HG02610 (cell line): Measurements from ENCODE around the gene WDFY2.
A peak's percentile ranks its signal among the peaks of the same experiment; 100 is the strongest.

Experiments used
- ATAC-seq: cut with Tn5 transposase; IDR thresholded peaks from one replicate; pipeline ENCODE4 v1.9.1; 2021; ENCODE audit warnings: mild to moderate bottlenecking, moderate library complexity; ENCODE audit not compliant: unreplicated experiment

The WDFY2 gene

GRCh38 chr13:51785712-51786424, 201.6 kb downstream of the WDFY2 start:
- ATAC-seq: no peak

DNA sequence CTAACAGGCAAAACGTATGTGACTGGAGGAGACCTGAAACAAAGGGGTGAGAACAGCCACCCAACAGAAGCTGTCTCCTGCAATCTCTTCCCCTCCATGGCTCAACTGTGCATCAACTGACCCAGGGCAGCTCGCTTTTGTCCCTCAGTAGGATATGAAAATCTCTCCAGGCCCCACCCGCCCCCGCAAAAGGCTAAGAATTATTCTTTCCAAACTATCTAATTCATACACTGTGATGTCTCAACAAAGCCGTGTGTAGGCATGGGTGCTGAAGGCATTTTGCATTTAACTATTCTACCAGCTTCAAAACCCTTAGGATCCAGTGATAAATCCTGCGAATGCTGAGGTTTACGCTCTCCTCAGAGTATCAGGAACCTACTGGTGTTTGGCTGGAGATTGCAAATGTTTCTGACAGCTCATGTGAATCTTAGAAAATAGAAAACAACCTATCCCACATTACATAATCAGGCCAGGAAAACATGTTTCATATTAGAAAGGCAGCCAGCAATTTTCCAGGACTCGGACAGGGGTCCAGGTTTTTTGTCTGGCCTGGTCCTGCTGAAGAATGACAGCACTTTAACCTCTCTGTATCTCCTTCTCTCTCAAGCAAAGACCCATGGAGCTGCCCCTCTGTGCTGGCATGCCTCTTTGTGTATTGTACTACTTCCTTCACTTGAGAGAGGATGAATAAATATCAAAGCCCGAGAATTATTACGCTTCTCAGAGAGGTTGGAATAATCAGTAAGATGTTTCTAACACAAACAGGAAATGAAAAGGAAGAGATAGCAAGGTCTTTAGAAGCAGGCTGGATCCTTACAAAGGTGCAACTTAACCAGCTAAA, 202.4 kb downstream of the WDFY2 start:
- ATAC-seq: no peak

- peak; percentile 78 for ATAC-seq
These were observed 209.5 kb downstream of the WDFY2 start for GRCh38 chr13:51793570-51794271.

- no peak for ATAC-seq
These were observed 210.7 kb downstream of the WDFY2 start for GRCh38 chr13:51794964-51795363.

- no peak for ATAC-seq
These were observed 211.2 kb downstream of the WDFY2 start for GRCh38 chr13:51795419-51795818.

GRCh38 chr13:51796546-51796945, 212.3 kb downstream of the WDFY2 start:
- no peak for ATAC-seq

DNA sequence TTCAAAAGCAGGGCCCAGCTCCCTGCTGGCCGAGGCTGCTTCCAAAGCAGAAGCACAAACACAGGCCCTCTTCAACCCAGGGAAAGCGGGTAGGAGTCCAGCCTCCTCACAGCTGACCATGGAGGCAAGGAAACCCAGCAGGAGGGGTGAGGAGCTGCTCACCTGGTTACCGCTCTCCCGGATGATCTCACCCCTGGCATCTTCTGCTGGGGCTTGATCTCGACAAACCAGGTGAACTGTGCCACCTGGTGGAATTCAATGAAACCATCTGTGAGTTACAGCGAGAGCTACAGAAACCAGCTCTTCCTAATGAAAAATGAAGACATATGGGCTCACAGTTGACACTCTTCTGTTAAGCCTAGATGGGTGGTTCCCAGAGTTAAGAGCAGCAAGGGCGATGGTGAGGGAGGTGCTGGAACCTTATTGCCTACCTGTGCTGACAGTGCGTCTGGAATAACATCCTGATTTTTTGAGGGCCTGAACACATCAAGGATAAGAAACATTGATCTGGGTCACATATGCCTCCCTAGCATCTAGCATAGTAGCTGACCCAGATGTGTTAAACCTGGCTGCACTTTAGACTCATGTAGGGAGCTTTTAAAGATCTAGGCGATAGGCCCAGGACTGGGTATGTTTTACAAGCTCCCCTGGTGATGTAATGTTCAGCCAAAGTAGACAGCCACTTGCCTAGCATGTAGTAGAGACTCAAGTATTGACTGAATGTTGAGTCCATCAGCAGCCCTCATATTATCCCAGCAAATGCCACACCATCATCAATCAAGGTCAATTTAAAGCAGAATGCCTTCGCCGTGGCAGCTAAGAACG, 213.6 kb downstream of the WDFY2 start:
- no peak for ATAC-seq

DNA sequence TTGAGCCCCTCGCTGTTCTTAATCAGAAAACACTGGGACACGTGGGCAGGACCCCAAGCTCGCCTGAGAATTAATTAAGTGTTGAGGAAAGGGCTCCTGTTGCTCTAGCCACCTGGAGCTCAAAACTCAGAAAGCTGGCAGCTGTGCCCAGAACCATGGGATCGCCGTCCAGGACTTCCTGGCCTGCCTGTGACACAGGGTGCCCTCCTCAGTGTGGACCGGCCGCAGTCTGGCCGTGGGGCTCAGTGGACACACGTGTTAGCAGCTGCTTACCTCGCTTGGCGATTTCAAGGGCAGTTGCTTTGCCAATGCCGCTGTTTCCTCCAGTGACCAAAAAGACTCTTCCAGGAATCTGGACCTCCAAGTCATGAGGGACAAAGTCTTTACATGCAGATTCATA, 215.0 kb downstream of the WDFY2 start:
- ATAC-seq: no peak

GRCh38 chr13:51800486-51800885, 216.2 kb downstream of the WDFY2 start:
- ATAC-seq: no peak

DNA sequence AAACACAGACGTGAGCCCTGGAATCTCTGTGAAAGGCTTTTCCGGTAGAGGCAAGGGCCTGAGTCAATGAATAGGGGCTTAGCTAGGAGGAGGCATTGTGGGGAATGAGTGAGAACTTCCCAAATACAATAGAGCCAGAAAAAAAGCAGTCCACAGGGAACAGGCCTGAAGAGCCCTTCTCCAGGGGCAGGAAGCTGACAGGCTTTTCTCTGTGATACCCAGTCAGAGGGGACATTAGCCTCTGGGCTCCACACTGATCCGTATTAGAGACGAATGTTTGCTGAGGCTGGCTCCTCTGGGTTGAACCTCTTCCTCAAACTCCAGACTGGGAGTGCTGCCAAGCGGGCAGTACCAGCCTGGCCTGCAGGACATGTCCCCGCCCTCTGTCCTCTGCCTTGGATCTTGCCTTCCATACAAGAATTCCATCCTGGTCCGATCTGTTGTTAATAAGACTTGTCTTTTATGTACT, 217.4 kb downstream of the WDFY2 start:
- ATAC-seq: no peak

DNA sequence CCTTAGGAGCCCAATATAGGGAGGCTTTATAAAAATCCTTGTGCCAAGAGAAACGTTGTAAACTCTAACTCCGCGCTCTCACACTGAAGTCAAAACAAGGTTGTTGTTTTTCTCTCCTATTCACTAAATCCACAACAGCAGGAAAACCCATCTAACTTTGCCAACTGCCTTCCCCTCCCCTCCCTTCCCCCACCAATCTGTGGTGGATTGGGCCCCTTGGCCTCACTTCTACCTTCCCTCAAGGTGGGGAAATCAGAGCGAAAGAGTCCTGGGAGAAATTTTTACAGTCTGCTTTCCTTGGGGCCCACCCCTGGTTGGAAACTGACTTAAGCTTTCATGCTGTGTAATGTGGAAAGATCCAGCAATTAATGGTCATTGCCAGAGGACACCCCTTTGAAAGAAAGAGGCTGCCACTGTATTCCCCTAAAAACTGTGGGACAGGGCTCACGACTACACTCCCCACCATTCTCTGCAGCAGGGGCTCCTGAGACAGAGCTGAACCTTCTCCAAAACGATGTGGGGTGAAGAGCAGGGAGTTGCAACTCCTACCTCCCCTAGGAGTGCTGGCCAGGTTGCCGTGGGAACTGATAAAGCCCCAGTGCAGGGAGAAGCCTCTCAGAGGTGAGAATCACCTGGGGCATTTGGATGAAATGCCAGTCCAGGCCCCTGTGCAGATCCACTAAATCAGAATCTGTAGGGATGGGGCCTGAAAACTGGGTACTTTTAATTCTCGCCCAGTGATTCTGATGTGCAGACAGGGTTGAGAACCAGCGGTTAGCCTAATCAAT, 218.6 kb downstream of the WDFY2 start:
- ATAC-seq: no peak

DNA sequence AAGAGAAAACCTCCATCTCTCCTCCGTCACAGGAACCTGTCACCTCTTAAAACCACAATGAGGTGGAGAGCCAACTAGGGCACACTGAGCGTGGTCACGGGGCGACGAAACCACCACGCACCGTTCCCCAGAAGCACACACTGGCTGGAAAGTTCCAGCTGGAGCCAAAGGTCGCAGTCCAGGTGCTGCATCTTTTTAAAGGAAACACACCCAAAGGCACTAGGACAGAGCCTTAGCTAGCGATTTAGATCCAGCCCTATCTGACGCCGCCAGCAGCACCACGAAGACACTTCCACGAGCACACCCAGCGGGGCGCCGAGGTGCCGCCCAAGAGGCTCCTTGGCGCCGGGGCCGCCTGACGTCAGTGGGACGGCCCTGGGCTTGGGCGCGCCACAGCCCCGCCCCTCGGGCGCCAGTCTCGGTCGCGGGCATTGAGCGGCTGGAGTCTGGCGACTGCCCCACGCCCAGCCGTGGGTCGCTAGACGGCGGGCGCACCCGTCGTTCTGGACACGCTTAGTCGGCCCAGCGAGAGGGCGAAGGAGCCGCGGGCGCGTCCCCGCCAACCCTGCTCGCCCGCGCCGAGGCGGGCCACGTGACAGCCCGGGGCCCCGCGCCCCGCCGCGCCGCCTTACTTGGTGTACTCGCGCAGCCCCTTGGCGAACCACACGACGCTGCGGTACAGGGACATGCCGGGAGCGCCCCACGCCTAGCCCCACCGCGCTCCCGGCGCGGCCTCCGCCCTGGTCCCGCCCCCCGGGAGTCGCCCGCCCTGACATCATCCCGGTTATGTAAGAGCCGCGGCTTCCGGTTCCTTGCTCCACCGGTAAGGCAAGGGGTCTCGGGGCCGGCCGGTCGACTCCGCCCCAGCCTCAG, 219.4 kb downstream of the WDFY2 start, which contains the start of gene DHRS12:
TSS of gene DHRS12 (minus strand) at position 742 of the 873 bp plus-strand sequence. CDS start 4,504 bp downstream, outside the sequence.
- peak; percentile 82 for ATAC-seq

DNA sequence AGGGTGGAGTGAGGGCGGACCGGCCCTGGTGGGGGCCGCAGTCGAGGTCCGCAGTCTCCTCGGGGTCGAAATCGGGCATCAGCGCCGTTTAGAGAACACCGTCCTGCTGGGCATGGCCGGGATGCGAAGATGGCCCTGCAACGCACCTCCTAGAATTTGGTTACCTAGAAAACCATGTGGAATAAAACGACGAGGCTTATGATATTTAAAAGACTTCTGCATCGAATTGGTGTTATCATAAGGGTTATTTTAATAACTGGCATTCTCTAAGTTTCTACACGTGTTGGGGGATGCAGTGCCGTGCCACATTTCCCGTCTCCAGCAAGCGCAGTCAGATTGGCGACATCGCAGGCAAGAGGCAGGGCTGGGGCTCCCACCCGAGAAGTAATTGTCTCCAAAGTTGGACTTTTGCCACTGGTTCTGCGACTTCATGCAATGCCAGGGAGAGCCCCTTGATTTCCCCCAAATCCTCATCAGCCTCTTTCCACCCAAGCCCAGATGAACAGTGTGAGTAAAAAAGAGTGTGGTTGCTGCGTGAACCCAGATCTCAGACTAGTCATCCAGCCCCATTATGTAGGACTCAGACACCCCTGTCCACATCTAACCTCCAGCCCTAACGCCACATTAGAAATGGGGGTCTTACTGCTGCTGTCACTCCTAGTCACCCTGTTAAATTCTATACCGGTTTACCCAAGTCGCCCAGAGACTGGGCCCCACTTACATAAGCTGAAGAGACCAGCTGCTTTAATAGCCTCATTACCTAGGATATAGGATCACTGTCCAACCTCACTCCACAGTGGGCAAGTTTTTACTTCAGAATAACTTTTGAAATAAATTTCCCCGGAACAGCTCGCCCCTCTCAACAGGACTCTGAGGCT, 220.3 kb downstream of the WDFY2 start:
- ATAC-seq: no peak

DNA sequence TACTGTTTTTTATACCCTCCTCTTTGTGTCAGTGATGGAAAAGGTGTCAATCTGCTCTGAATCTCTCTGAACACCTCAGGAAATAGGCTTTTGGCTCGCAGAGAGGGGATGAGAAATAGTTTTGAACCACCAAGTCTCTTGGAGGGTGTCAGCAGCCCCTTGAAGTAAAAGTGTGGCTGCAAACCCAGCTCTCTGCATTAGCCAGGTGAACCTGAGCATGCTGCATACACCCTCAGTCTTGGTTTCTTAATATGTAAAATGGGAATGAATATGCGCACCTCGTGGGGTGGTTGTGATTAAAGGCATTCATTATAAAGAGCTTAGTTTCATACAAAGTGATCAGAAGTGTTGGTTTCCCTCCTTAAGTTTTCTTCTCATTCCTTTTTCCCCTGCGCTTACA, 221.1 kb downstream of the WDFY2 start:
- ATAC-seq: no peak

DNA sequence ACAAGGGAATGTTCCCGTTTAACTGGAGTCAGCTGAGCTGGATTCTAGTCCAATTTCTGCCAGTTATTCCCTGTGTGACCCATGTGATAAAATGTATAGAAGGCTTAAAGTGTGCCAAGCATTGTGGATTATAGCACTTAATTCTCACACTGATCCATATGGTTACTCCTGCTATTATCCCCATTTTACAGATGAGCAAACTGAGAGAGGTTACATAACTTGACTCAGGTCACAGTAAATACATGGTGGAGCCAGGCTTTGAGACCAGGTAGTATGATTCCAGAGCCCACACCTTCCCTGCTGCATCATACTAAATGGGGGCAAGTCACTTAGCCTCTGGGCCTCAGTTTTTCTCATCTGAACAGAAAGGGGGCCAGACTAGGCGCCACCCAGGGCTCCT, 221.7 kb downstream of the WDFY2 start:
- ATAC-seq: no peak

GRCh38 chr13:51806566-51806965, 222.3 kb downstream of the WDFY2 start:
- no peak for ATAC-seq

DNA sequence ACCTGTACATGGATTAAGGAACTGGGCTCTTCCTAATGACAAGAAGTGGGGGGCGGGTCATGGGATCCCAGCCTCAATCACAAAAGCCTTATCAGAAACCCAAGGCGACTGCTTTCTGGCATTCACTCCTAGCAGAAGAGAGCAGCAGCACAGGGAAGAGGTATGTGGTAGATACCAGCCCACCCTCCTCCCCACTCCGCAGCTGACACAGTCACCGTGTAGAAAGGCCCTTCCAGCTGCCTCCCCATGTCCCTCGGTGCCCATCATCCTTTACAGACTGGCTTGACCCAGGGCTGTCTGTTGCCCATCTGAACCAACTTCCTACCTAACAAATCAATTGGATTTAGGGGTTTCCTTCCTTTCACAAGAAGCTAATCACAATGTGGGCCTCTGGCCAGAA, 222.8 kb downstream of the WDFY2 start:
- no peak for ATAC-seq

- ATAC-seq: no peak
These were observed 224.5 kb downstream of the WDFY2 start for GRCh38 chr13:51808811-51809210.
